Endothelial cell of umbilical vein (primary cell): ENCODE results near the gene RASD2. TPM values are rescaled to one million over a fixed set of nuclear protein-coding genes. Genes with fewer than 3 reads are reported as not detected.

Source experiments
- BruUV-seq: library from RNA; stranded (reverse); fragments of 400-500 nt; replicated peaks from 2 replicates; lab custom pipeline; 2021; lab: Mats Ljungman, UMichigan
- CTCF ChIA-PET: fragments of 300-600, 350-600 bp; sonication (Branson Sonifier 250); formaldehyde crosslinking; loops from one replicate; lab custom pipeline; 2021; ENCODE audit warnings: antibody characterized with exemption, inconsistent platforms; lab: Charles Lee
- POLR2A ChIA-PET: fragments of 300-600, 350-600 bp; sonication (Branson Sonifier 250); formaldehyde crosslinking; loops from one replicate; lab custom pipeline; 2021; ENCODE audit warnings: antibody characterized with exemption, inconsistent platforms; lab: Charles Lee
- DNase-seq: peaks from one replicate; pipeline ENCODE4 v3.0.0-alpha.2; 2011; ENCODE audit warnings: low read depth, low spot score
- FAIRE-seq: peaks from 2 replicates; lab custom pipeline; 2011; peaks lifted over from hg19 to GRCh38; lab: Jason Lieb, UNC
- H2AFZ ChIP-seq: 2 replicates; pipeline ENCODE4 v1.6.0; 2012; ENCODE audit warnings: low read depth, low read length, control low read depth, inconsistent platforms
- H3K27ac ChIP-seq: 2 replicates; pipeline ENCODE4 v1.5.1; 2011; ENCODE audit warnings: low read depth, mild to moderate bottlenecking, control low read depth, low read length, moderate library complexity; ENCODE audit not compliant: insufficient read depth
- H3K27me3 ChIP-seq, 2 experiments: 2 replicates each; pipeline versions ENCODE4 v1.6.0 to v1.6.1; 2011; ENCODE audit warnings: low read length in 2 of 2, mixed read lengths in 1 of 2; ENCODE audit not compliant: control insufficient read depth in 2 of 2, insufficient read depth in 2 of 2
- H3K36me3 ChIP-seq, 2 experiments: 2 replicates in 1 of 2; 3 replicates in 1 of 2; pipeline ENCODE4 v1.5.1; 2011; ENCODE audit warnings: low read length in 2 of 2, mild to moderate bottlenecking in 1 of 2, moderate library complexity in 1 of 2; ENCODE audit not compliant: control insufficient read depth in 2 of 2, insufficient read depth in 2 of 2; ENCODE audit errors: extremely low read depth in 1 of 2
- H3K4me1 ChIP-seq: 3 replicates; pipeline ENCODE4 v1.5.1; 2011; ENCODE audit warnings: mild to moderate bottlenecking, low read length; ENCODE audit not compliant: control insufficient read depth, insufficient read depth; ENCODE audit errors: extremely low read depth
- H3K4me2 ChIP-seq: 2 replicates; pipeline ENCODE4 v1.6.1; 2011; ENCODE audit warnings: low read length, control low read depth, mixed read lengths; ENCODE audit not compliant: insufficient read depth
- H3K4me3 ChIP-seq, 3 experiments: fragments of 200-600 bp in 1 of 3; sonication (generic), shearing (Covaris generic) in 1 of 3; replicated peaks in 1 of 3; 2 replicates each; pipeline ENCODE4 v1.5.1; 2011 to 2016; ENCODE audit warnings: control low read depth in 3 of 3, low read length in 3 of 3, mild to moderate bottlenecking in 2 of 3, inconsistent platforms in 1 of 3, low read depth in 1 of 3, moderate library complexity in 1 of 3; ENCODE audit not compliant: insufficient read depth in 1 of 3
- H3K79me2 ChIP-seq: 2 replicates; pipeline ENCODE4 v1.6.0; 2012; ENCODE audit warnings: low read length, inconsistent platforms; ENCODE audit not compliant: control insufficient read depth, insufficient read depth
- H3K9ac ChIP-seq: replicated peaks from 2 replicates; pipeline ENCODE3; 2011; ENCODE audit warnings: low read length, control low read depth; ENCODE audit not compliant: insufficient read depth; ENCODE audit errors: extremely low read depth
- H3K9me1 ChIP-seq: replicated peaks from 3 replicates; pipeline ENCODE4 v1.6.0; 2011; ENCODE audit warnings: mild to moderate bottlenecking, low read length; ENCODE audit not compliant: control insufficient read depth, insufficient read depth; ENCODE audit errors: extremely low read depth
- H3K9me3 ChIP-seq: replicated peaks from 2 replicates; pipeline ENCODE4 v1.5.1; 2012; ENCODE audit warnings: low read length, inconsistent platforms; ENCODE audit not compliant: control insufficient read depth, insufficient read depth
- H4K20me1 ChIP-seq: replicated peaks from 2 replicates; pipeline ENCODE3; 2011; ENCODE audit warnings: mild to moderate bottlenecking, low read length; ENCODE audit not compliant: control insufficient read depth, insufficient read depth; ENCODE audit errors: extremely low read depth
- CTCF ChIP-seq, 2 donors: IDR thresholded peaks; 1 replicate in 1 of 2; 2 replicates in 1 of 2; pipeline ENCODE4 v1.5.1; 2011; ENCODE audit warnings: low read length in 2 of 2, mild to moderate bottlenecking in 2 of 2, moderate library complexity in 2 of 2, control low read depth in 1 of 2, inconsistent platforms in 1 of 2, low read depth in 1 of 2; ENCODE audit not compliant: insufficient read depth in 1 of 2; ENCODE audit errors: extremely low read depth in 1 of 2
- EZH2 ChIP-seq: IDR thresholded peaks from 2 replicates; pipeline ENCODE4 v1.6.1; 2012; ENCODE audit warnings: borderline replicate concordance, low read depth, mild to moderate bottlenecking, moderate library complexity, low read length, inconsistent platforms; ENCODE audit not compliant: severe bottlenecking
- FOS ChIP-seq: IDR thresholded peaks from 2 replicates; pipeline ENCODE4 v1.6.1; 2011; ENCODE audit warnings: mild to moderate bottlenecking, low read length, moderate library complexity, borderline replicate concordance; ENCODE audit not compliant: insufficient read depth
- GATA2 ChIP-seq: IDR thresholded peaks from 2 replicates; pipeline ENCODE4 v1.7.0; 2011; ENCODE audit warnings: low read depth, mild to moderate bottlenecking, moderate library complexity, mixed read lengths, low read length; ENCODE audit not compliant: insufficient read length, insufficient read depth
- JUN ChIP-seq: IDR thresholded peaks from 2 replicates; pipeline ENCODE4 v1.6.1; 2011; ENCODE audit warnings: borderline replicate concordance, low read depth; ENCODE audit not compliant: insufficient read length, insufficient read depth
- MAX ChIP-seq: IDR thresholded peaks from 2 replicates; pipeline ENCODE4 v1.6.1; 2011; ENCODE audit not compliant: insufficient read depth, insufficient read length
- MYC ChIP-seq: IDR thresholded peaks from one replicate; pipeline ENCODE4 v1.6.1; 2011; ENCODE audit warnings: mild to moderate bottlenecking, low read depth, low read length
- POLR2A ChIP-seq: IDR thresholded peaks from 2 replicates; pipeline ENCODE4 v1.6.1; 2012; ENCODE audit warnings: low read depth, mild to moderate bottlenecking, control low read depth, low read length
- POLR2AphosphoS5 ChIP-seq: IDR thresholded peaks from 2 replicates; pipeline ENCODE4 v1.6.1; 2012; ENCODE audit warnings: low read depth, mild to moderate bottlenecking, control low read depth, low read length, moderate library complexity; ENCODE audit not compliant: insufficient read depth
- dilution Hi-C: fragments of 300-500 bp; cut with MboI; formaldehyde crosslinking; loops from one replicate; pipeline ENCODE4 v1.15.0; 2019; ENCODE audit warnings: low sequenced_read_pairs; ENCODE audit not compliant: extremely low pct_ligation_motif_present
- intact Hi-C: fragments of 100-400 bp; cut with micrococcal nuclease; formaldehyde crosslinking; loops from one replicate; pipeline ENCODE4 v1.10.0; 2022
- polyA plus RNA-seq, 4 experiments: library from polyadenylated mRNA; depleted of rRNA in 3 of 4; stranded (reverse) in 3 of 4; unstranded in 1 of 4; fragments of >200 nt; gene quantifications; 2 replicates each; pipeline versions ENCODE4 v1.2.1 to v1.2.3, GENCODE V29; 2011 to 2012; ENCODE audit warnings: missing spikeins in 1 of 4
- total RNA-seq: library from RNA; stranded (reverse); gene quantifications from 2 replicates; pipeline ENCODE4 v1.2.3, GENCODE V29; 2021

Gene RASD2
- total and polyA plus RNA-seq, 2 donors (not counting 3 experiments of a cell fraction or from before 2014, with no cell fraction given) = not detected

- CTCF ChIA-PET = interaction anchor here (0.6 to 2.1 kb wide), 6 partner anchors 11 to 224 kb away, joined by 3 to 11 read pairs (median 6); no protein-coding TSS in a partner anchor
- BruUV-seq = no TSS peak
- H3K36me3 ChIP-seq = no peaks in the 10 kb centered on the region
Observed at GRCh38 chr22:35575116-35575748, 34.6 kb downstream of the RASD2 start.

GRCh38 chr22:35576671-35577070 lies 36.0 kb downstream of the RASD2 start:
- POLR2A ChIA-PET = interaction anchor here (0.7 kb wide), 1 partner anchor 156 kb away, joined by 7 read pairs; no protein-coding TSS in a partner anchor
- Histone ChIP-seq H3K4me1 (no peaks in the 10 kb centered on the region), H3K4me3 (no peak overlapping the region), H3K9ac (no peak overlapping the region), H3K4me2 (no peak overlapping the region), H3K36me3 (no peaks in the 10 kb centered on the region), H3K27me3 (peaks cover 2 to 3% of the 10 kb centered on the region in 2 experiments), H3K79me2 (no peaks in the 10 kb centered on the region), H4K20me1 (no peaks in the 10 kb centered on the region), H2AFZ (no peak overlapping the region), H3K9me3 (no peaks in the 10 kb centered on the region), H3K9me1 (no peaks in the 10 kb centered on the region), H3K27ac (no peak overlapping the region)
- DNase-seq (no peak), FAIRE-seq (no peak)
- dilution Hi-C loops = no loop called here
- no TSS peak for BruUV-seq
- no peak for TF ChIP-seq MAX
- no peak for TF ChIP-seq MYC
- no peak for TF ChIP-seq CTCF (IDR thresholded peaks at IDR 0.05; ENCODE audit: extremely low read depth in 1 of 2, insufficient read depth in 1 of 2, low read depth in 1 of 2, low read length in 2 of 2)
- TF ChIP-seq FOS = no peak
- no peak for TF ChIP-seq GATA2
- no peak for TF ChIP-seq EZH2
- TF ChIP-seq JUN = no peak
- no peak for TF ChIP-seq POLR2AphosphoS5
- TF ChIP-seq POLR2A = no peak
- intact Hi-C loops = no loop called here
- CTCF ChIA-PET = interaction anchor here (0.7 to 1.9 kb wide), 4 partner anchors 19 to 146 kb away, joined by 3 to 11 read pairs (median 4); no protein-coding TSS in a partner anchor

More at GRCh38 chr22:35575116-35575748, 34.6 kb downstream of the RASD2 start:
- Histone ChIP-seq H3K4me1 (no peaks in the 10 kb centered on the region), H3K79me2 (no peaks in the 10 kb centered on the region), H3K9me3 (no peaks in the 10 kb centered on the region), H2AFZ (no peak overlapping the region), H3K9ac (no peak overlapping the region), H3K4me2 (no peak overlapping the region), H4K20me1 (no peaks in the 10 kb centered on the region), H3K27ac (no peak overlapping the region), H3K4me3 (no peak overlapping the region), H3K9me1 (no peaks in the 10 kb centered on the region), H3K27me3 (peaks cover 2 to 3% of the 10 kb centered on the region in 2 experiments)
- no peak for TF ChIP-seq POLR2AphosphoS5
- intact Hi-C loops (no loop called here), dilution Hi-C loops (no loop called here)
- FAIRE-seq (no peak), DNase-seq (no peak)
- POLR2A ChIA-PET = no interaction called here
